IMR-90 (cell line): ENCODE data around the gene CPNE4. TPM values are rescaled to one million over a fixed set of nuclear protein-coding genes. Genes with fewer than 3 reads are reported as not detected.

ENCODE experiments used
- ATAC-seq: fragments of 200-7000 bp; cut with Tn5 transposase; 2 replicates; pipeline ENCODE4 v1.9.1; 2020; ENCODE audit warnings: low read depth, mild to moderate bottlenecking, moderate library complexity
- BruUV-seq: library from RNA; stranded (reverse); fragments of 400-500 nt; replicated peaks from 2 replicates; lab custom pipeline; 2021; lab: Mats Ljungman, UMichigan
- CTCF ChIA-PET: fragments of 300-600 bp; formaldehyde crosslinking; extraction: SDS; loops from one replicate; lab custom pipeline; 2021; ENCODE audit warnings: antibody characterized with exemption; lab: Yijun Ruan, JAX
- POLR2A ChIA-PET: fragments of 300-600 bp; sonication (Branson Sonifier 250); formaldehyde crosslinking; loops from one replicate; lab custom pipeline; 2022; ENCODE audit warnings: antibody characterized with exemption; ENCODE audit not compliant: unreplicated experiment; lab: Charles Lee
- DNase-seq: peaks from one replicate; pipeline ENCODE4 v3.0.0; 2013
- H2AFZ ChIP-seq: replicated peaks from 2 replicates; pipeline ENCODE3; 2013; ENCODE audit warnings: low read length, mild to moderate bottlenecking; ENCODE audit not compliant: poor library complexity
- H2AK5ac ChIP-seq: 2 replicates; pipeline ENCODE4 v1.6.1; 2013; ENCODE audit warnings: low read depth, low read length, inconsistent platforms
- H2AK9ac ChIP-seq: replicated peaks from 2 replicates; pipeline ENCODE3; 2013; ENCODE audit warnings: mild to moderate bottlenecking, low read depth, low read length, moderate library complexity; ENCODE audit not compliant: poor library complexity
- H2BK120ac ChIP-seq: 2 replicates; pipeline ENCODE4 v1.6.1; 2013; ENCODE audit warnings: low read depth, low read length, inconsistent platforms
- H2BK15ac ChIP-seq: 3 replicates; pipeline ENCODE4 v1.6.1; 2013; ENCODE audit warnings: low read depth, low read length, inconsistent platforms
- H2BK20ac ChIP-seq: 2 replicates; pipeline ENCODE4 v1.6.1; 2013; ENCODE audit warnings: low read depth, mild to moderate bottlenecking, inconsistent platforms, low read length, moderate library complexity
- H2BK5ac ChIP-seq: 2 replicates; pipeline ENCODE4 v1.6.1; 2013; ENCODE audit warnings: mild to moderate bottlenecking, low read depth, low read length, inconsistent platforms; ENCODE audit not compliant: poor library complexity, severe bottlenecking
- H3K14ac ChIP-seq: replicated peaks from 2 replicates; pipeline ENCODE4 v1.6.1; 2013; ENCODE audit warnings: low read depth, low read length, inconsistent platforms
- H3K18ac ChIP-seq: 2 replicates; pipeline ENCODE4 v1.6.1; 2013; ENCODE audit warnings: low read depth, low read length, control low read depth
- H3K23ac ChIP-seq: 2 replicates; pipeline ENCODE4 v1.6.1; 2013; ENCODE audit warnings: low read depth, low read length, inconsistent platforms
- H3K27ac ChIP-seq: 2 replicates; pipeline ENCODE4 v1.5.1; 2013; ENCODE audit warnings: mild to moderate bottlenecking, control low read depth, low read length; ENCODE audit not compliant: insufficient read depth
- H3K27me3 ChIP-seq: 2 replicates; pipeline ENCODE4 v1.6.1; 2013; ENCODE audit warnings: low read length; ENCODE audit not compliant: control insufficient read depth, insufficient read depth
- H3K36me3 ChIP-seq: 2 replicates; pipeline ENCODE4 v1.6.1; 2013; ENCODE audit warnings: low read length, mixed read lengths; ENCODE audit not compliant: control insufficient read depth, insufficient read depth
- H3K4ac ChIP-seq: 2 replicates; pipeline ENCODE4 v1.6.1; 2013; ENCODE audit warnings: low read depth, low read length, inconsistent platforms
- H3K4me1 ChIP-seq: 2 replicates; pipeline ENCODE4 v1.6.1; 2013; ENCODE audit warnings: low read length, mixed read lengths; ENCODE audit not compliant: control insufficient read depth, insufficient read depth
- H3K4me2 ChIP-seq: 2 replicates; pipeline ENCODE4 v1.6.1; 2013; ENCODE audit warnings: low read depth, mild to moderate bottlenecking, control low read depth, low read length, moderate library complexity
- H3K4me3 ChIP-seq: 2 replicates; pipeline ENCODE4 v1.5.1; 2013; ENCODE audit warnings: low read depth, mild to moderate bottlenecking, control low read depth, low read length, moderate library complexity; ENCODE audit not compliant: insufficient read depth
- H3K56ac ChIP-seq: 2 replicates; pipeline ENCODE4 v1.6.1; 2013; ENCODE audit warnings: low read length, inconsistent platforms; ENCODE audit not compliant: insufficient read depth; ENCODE audit errors: extremely low read depth
- H3K79me1 ChIP-seq, 2 experiments: 2 replicates each; pipeline ENCODE4 v1.6.1; 2013; ENCODE audit warnings: low read length in 2 of 2, inconsistent platforms in 1 of 2, low read depth in 1 of 2
- H3K9ac ChIP-seq: 2 replicates; pipeline ENCODE4 v1.6.1; 2013; ENCODE audit warnings: low read depth, low read length, control low read depth
- H3K9me1 ChIP-seq: 2 replicates; pipeline ENCODE4 v1.6.1; 2013; ENCODE audit warnings: low read length, inconsistent platforms; ENCODE audit not compliant: insufficient read depth
- H3K9me3 ChIP-seq: 2 replicates; pipeline ENCODE4 v1.6.1; 2013; ENCODE audit warnings: low read length; ENCODE audit not compliant: control insufficient read depth, insufficient read depth
- H4K20me1 ChIP-seq: 2 replicates; pipeline ENCODE4 v1.6.1; 2013; ENCODE audit warnings: low read length, inconsistent platforms; ENCODE audit not compliant: insufficient read depth
- H4K5ac ChIP-seq: 2 replicates; pipeline ENCODE4 v1.6.1; 2013; ENCODE audit warnings: mild to moderate bottlenecking, low read depth, low read length, control low read depth
- H4K8ac ChIP-seq, 2 experiments: 2 replicates each; pipeline ENCODE4 v1.6.1; 2013; ENCODE audit warnings: low read depth in 2 of 2, low read length in 2 of 2, control low read depth in 1 of 2, inconsistent platforms in 1 of 2
- H4K91ac ChIP-seq: 2 replicates; pipeline ENCODE4 v1.6.1; 2013; ENCODE audit warnings: low read depth, low read length, inconsistent platforms; ENCODE audit not compliant: insufficient read depth
- CHD1 ChIP-seq: IDR thresholded peaks from 2 replicates; pipeline ENCODE4 v1.6.1; 2012; ENCODE audit warnings: low read depth, low read length, improper control_type of control experiment
- WGBS, 2 experiments: methylation state at CpG; one replicate each; pipeline versions ENCODE4 v1.1.5 to v1.1.7; 2013; ENCODE audit warnings: missing lambda C conversion rate in 2 of 2; ENCODE audit not compliant: insufficient read length in 1 of 2; ENCODE audit errors: extremely low coverage in 2 of 2; 5-methylcytosine and 5-hydroxymethylcytosine counted together
- dilution Hi-C: fragments of 300-500 bp; cut with HindIII; formaldehyde crosslinking; loops from one replicate; pipeline ENCODE4 v1.14.3; 2018; ENCODE audit warnings: low sequenced_read_pairs; ENCODE audit not compliant: unreplicated experiment
- in situ Hi-C: fragments of 300-500 bp; cut with MboI; formaldehyde crosslinking; loops from 3 replicates; pipeline ENCODE4 v1.14.3; 2019; ENCODE audit warnings: low sequenced_read_pairs, inconsistent platforms, mixed read lengths
- intact Hi-C: fragments of 100-400 bp; cut with micrococcal nuclease; formaldehyde crosslinking; loops from 2 replicates; pipeline ENCODE4 v1.10.0; 2022
- polyA plus RNA-seq, 3 experiments: library from polyadenylated mRNA; depleted of rRNA; stranded (reverse); fragments of >200 nt; gene quantifications; 2 replicates each; pipeline ENCODE4 v1.2.3, GENCODE V29; 2012; ENCODE audit warnings: low replicate concordance in 1 of 3
- total RNA-seq: library from RNA; depleted of rRNA; stranded (reverse); fragments of >200 nt; gene quantifications from 2 replicates; pipeline ENCODE4 v1.2.3, GENCODE V29; 2012

Gene CPNE4
- total and polyA plus RNA-seq, 2 of the 4 experiments (the other 2 are of a cell fraction), result not detected

- BruUV-seq, result no TSS peak
- Histone ChIP-seq H2AK5ac (no peak overlapping the region), H3K4ac (no peak overlapping the region), H3K27me3 (no peaks in the 10 kb centered on the region), H2BK15ac (no peak overlapping the region), H3K9me1 (no peaks in the 10 kb centered on the region), H3K23ac (no peak overlapping the region), H3K9me3 (no peaks in the 10 kb centered on the region), H3K4me2 (no peak overlapping the region), H3K18ac (no peak overlapping the region), H3K27ac (no peak overlapping the region), H3K79me1 (no peaks in the 10 kb centered on the region), H4K8ac (no peak overlapping the region), H4K20me1 (no peaks in the 10 kb centered on the region), H3K56ac (no peak overlapping the region), H3K4me1 (no peaks in the 10 kb centered on the region), H2BK120ac (no peak overlapping the region), H2BK20ac (no peak overlapping the region), H3K36me3 (no peaks in the 10 kb centered on the region), H3K4me3 (no peak overlapping the region), H2BK5ac (no peak overlapping the region), H3K14ac (no peak overlapping the region), H2AK9ac (no peak overlapping the region), H4K5ac (no peak overlapping the region), H4K91ac (no peak overlapping the region), H3K9ac (no peak overlapping the region), H2AFZ (no peak overlapping the region)
- CTCF ChIA-PET, result no interaction called here
- no peak for TF ChIP-seq CHD1
- in situ Hi-C loops (no loop called here), dilution Hi-C loops (no loop called here), intact Hi-C loops (no loop called here)
- ATAC-seq (no peak), DNase-seq (no peak)
- no CpG with 5 or more reads among the region's 3 CpGs for WGBS, 2 experiments
- POLR2A ChIA-PET, result no interaction called here
Observed at GRCh38 chr3:131821191-131821762, 213.5 kb downstream of the CPNE4 start.
